GM10847 (cell line): ENCODE results near the gene ANKRD33B.

Experiments used
- POLR2A ChIP-seq: IDR thresholded peaks from 2 replicates; pipeline ENCODE4 v1.6.1; 2011; ENCODE audit not compliant: insufficient read length; ENCODE audit errors: extremely low read depth

Gene ANKRD33B

DNA sequence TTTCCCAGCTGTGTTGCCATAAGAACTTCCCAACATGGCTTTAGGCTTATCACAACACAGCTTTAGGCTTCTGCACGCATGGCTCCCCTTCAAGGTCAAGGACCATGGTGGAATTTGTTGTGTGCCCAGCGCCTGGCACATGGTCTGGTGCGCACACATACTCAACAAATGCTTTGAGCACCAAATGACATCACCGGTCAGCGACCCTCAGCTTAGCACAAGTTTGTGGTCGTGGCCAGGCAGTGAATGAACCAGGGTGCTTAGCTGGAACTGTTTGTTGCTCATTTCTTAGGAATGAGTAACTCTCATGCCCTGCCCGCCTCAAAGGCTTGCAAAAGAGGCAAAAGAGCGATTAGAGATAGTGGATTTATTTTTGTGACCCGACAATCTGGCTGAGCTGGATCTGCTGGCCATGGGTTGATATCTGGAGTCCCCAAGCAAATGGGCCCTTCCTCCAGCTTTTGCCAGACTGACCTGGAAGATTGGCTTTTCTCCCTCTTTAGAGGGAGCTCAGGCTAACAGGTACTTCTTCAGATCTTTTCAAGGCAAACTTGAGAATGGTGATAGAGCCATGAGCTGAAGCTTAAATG is 138.3 kb downstream of the ANKRD33B start:
- TF ChIP-seq POLR2A, result no peak

GRCh38 chr5:10702911-10703491 is 139.1 kb downstream of the ANKRD33B start:
- no peak for TF ChIP-seq POLR2A

GRCh38 chr5:10703676-10704075 is 139.8 kb downstream of the ANKRD33B start:
- TF ChIP-seq POLR2A, result no peak

DNA sequence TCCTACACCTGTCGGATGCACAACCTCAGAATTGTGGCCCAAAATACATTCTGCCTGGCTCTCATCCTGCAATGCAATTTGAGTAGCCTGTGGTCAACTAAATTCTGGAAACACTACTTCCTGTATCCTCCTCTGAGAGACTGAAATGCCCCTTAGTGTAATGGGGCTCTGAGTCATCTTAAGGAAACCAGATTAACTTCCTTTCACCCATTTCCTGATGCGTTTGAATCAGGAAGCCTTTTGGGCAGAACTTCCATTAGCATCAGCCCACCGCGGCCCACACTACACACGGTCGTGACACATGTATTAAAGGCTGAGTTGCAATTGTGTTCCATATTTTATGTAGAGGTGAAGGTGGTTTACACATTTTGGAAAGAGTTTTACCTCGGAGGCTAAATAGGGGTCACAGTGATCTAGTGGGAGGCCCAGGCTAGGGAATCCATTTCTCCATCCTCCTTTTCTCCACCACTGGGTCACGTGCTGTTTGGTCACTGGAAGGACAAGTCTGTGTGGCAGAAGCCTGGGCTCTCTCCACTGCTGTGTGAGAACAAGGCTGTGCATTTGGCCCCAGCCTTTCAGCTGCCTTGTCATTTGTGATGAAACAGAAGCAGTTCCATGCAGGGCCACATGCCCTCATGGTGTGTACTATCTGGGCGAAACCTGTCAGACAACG is 141.2 kb downstream of the ANKRD33B start:
- no peak for TF ChIP-seq POLR2A

GRCh38 chr5:10705747-10706146 is 141.9 kb downstream of the ANKRD33B start:
- TF ChIP-seq POLR2A, result no peak

GRCh38 chr5:10706326-10706725 is 142.5 kb downstream of the ANKRD33B start:
- TF ChIP-seq POLR2A, result no peak
